GM23338 (cell line): ENCODE data around the gene SH2D4B. TPM values are rescaled to one million over a fixed set of nuclear protein-coding genes. Genes with fewer than 3 reads are reported as not detected.

Source experiments
- ATAC-seq: fragments of 200-7000 bp; cut with Tn5 transposase; 3 replicates; pipeline ENCODE4 v1.9.1; 2020
- DNase-seq: peaks from one replicate; pipeline ENCODE4 v3.0.0-alpha.2; 2015; ENCODE audit warnings: low spot score
- H2AFZ ChIP-seq: fragments of 200-600 bp; sonication (generic); 2 replicates; pipeline ENCODE4 v1.8.0; 2016; ENCODE audit warnings: antibody characterized with exemption, mild to moderate bottlenecking, moderate library complexity
- H3F3A ChIP-seq: fragments of 200-600 bp; sonication (generic); replicated peaks from 2 replicates; pipeline ENCODE4 v1.8.0; 2017; ENCODE audit warnings: antibody characterized with exemption, mixed run types, low read depth
- H3K27ac ChIP-seq: fragments of 200-600 bp; sonication (generic); 2 replicates; pipeline ENCODE4 v1.6.1; 2016; ENCODE audit warnings: low read depth
- H3K27me3 ChIP-seq: fragments of 200-600 bp; sonication (generic); 2 replicates; pipeline ENCODE4 v1.8.0; 2016; ENCODE audit warnings: mild to moderate bottlenecking, mixed run types, moderate library complexity; ENCODE audit not compliant: insufficient read depth
- H3K36me3 ChIP-seq: fragments of 200-600 bp; sonication (generic); 2 replicates; pipeline ENCODE4 v1.8.0; 2016; ENCODE audit warnings: mild to moderate bottlenecking; ENCODE audit not compliant: insufficient read depth
- H3K4me1 ChIP-seq: fragments of 200-600 bp; sonication (generic); 2 replicates; pipeline ENCODE4 v1.8.0; 2016; ENCODE audit warnings: mild to moderate bottlenecking, moderate library complexity; ENCODE audit not compliant: insufficient read depth
- H3K4me2 ChIP-seq: fragments of 200-600 bp; sonication (generic); 2 replicates; pipeline ENCODE4 v1.7.1; 2017; ENCODE audit warnings: mixed run types
- H3K4me3 ChIP-seq: fragments of 200-600 bp; sonication (generic); 2 replicates; pipeline ENCODE4 v1.6.1; 2016; ENCODE audit warnings: mixed run types
- H3K79me2 ChIP-seq: fragments of 200-600 bp; sonication (generic); replicated peaks from 2 replicates; pipeline ENCODE4 v1.8.0; 2017; ENCODE audit warnings: mild to moderate bottlenecking; ENCODE audit not compliant: insufficient read depth
- H3K9me2 ChIP-seq: fragments of 200-600 bp; sonication (generic); 2 replicates; pipeline ENCODE4 v1.8.0; 2017; ENCODE audit not compliant: insufficient read depth
- H4K20me1 ChIP-seq: fragments of 200-600 bp; sonication (generic); replicated peaks from 2 replicates; pipeline ENCODE4 v1.8.0; 2017; ENCODE audit warnings: mild to moderate bottlenecking; ENCODE audit not compliant: insufficient read depth
- H3K27ac Mint-ChIP-seq: 2 replicates; pipeline ENCODE4 v1.8.0; 2020; ENCODE audit warnings: inconsistent platforms, mild to moderate bottlenecking, moderate library complexity, mixed read lengths
- H3K27me3 Mint-ChIP-seq: 3 replicates; pipeline ENCODE4 v1.8.0; 2022; ENCODE audit warnings: low read depth, mild to moderate bottlenecking, moderate library complexity, mixed read lengths, inconsistent platforms; ENCODE audit not compliant: insufficient read depth, poor library complexity
- H3K36me3 Mint-ChIP-seq: 3 replicates; pipeline ENCODE4 v1.8.0; 2021; ENCODE audit warnings: low read depth, mild to moderate bottlenecking, inconsistent platforms, moderate library complexity, mixed read lengths
- H3K4me1 Mint-ChIP-seq: 3 replicates; pipeline ENCODE4 v1.8.0; 2020; ENCODE audit warnings: mild to moderate bottlenecking, inconsistent platforms, mixed read lengths
- H3K4me3 Mint-ChIP-seq: 3 replicates; pipeline ENCODE4 v1.8.0; 2021; ENCODE audit warnings: moderate library complexity, mild to moderate bottlenecking, inconsistent platforms, mixed read lengths
- H3K9me3 Mint-ChIP-seq: 3 replicates; pipeline ENCODE4 v1.8.0; 2020; ENCODE audit warnings: moderate library complexity, mild to moderate bottlenecking, inconsistent platforms, mixed read lengths
- EZH2phosphoT487 ChIP-seq: fragments of 200-600 bp; sonication (generic); IDR thresholded peaks from one replicate; pipeline ENCODE4 v1.8.1; 2018; ENCODE audit warnings: antibody characterized with exemption; ENCODE audit not compliant: unreplicated experiment
- NANOG ChIP-seq: IDR thresholded peaks from 2 replicates; pipeline ENCODE4 v1.6.1; 2016; ENCODE audit warnings: antibody characterized with exemption, borderline replicate concordance
- POLR2AphosphoS5 ChIP-seq: IDR thresholded peaks from 2 replicates; pipeline ENCODE4 v1.6.1; 2016; ENCODE audit warnings: antibody characterized with exemption, low read depth
- STAT1 ChIP-seq: IDR thresholded peaks from one replicate; pipeline ENCODE4 v1.6.1; 2016; ENCODE audit warnings: antibody characterized with exemption; ENCODE audit not compliant: unreplicated experiment
- ZNF114 ChIP-seq: fragments of 250-450 bp; sonication (Bioruptor Pico); IDR thresholded peaks from 2 replicates; pipeline ENCODE4 v1.5.0; 2020; ENCODE audit warnings: mild to moderate bottlenecking, moderate library complexity
- ZNF331 ChIP-seq: fragments of 250-450 bp; sonication (Bioruptor Pico); IDR thresholded peaks from 2 replicates; pipeline ENCODE4 v1.5.0; 2020; ENCODE audit warnings: low read depth, mild to moderate bottlenecking, moderate library complexity
- polyA plus RNA-seq: library from polyadenylated mRNA; unstranded; fragments of >200 nt; fragmentation: Nextera tagmentation; extraction: Ambion mirVana; gene quantifications from 2 replicates; pipeline ENCODE4 v1.2.1, GENCODE V29; 2016
- total RNA-seq: library from RNA; depleted of rRNA; stranded (reverse); fragments of >200 nt; shearing (Covaris generic); gene quantifications from 2 replicates; pipeline ENCODE4 v1.2.3, GENCODE V29; 2014
- TF ChIP-seq, protein P1 (sequence below): IDR thresholded peaks from one replicate; pipeline ENCODE4 v1.6.1; 2018; ENCODE audit warnings: antibody characterized with exemption; ENCODE audit not compliant: unreplicated experiment
- TF ChIP-seq, protein P2 (sequence below): fragments of 250-450 bp; sonication (Bioruptor Pico); IDR thresholded peaks from 2 replicates; pipeline ENCODE4 v1.5.0; 2020; ENCODE audit warnings: mild to moderate bottlenecking, moderate library complexity

The SH2D4B gene
- total and polyA plus RNA-seq, 2 experiments from 2014 or later, result 0.08 TPM; not detected in 1

DNA sequence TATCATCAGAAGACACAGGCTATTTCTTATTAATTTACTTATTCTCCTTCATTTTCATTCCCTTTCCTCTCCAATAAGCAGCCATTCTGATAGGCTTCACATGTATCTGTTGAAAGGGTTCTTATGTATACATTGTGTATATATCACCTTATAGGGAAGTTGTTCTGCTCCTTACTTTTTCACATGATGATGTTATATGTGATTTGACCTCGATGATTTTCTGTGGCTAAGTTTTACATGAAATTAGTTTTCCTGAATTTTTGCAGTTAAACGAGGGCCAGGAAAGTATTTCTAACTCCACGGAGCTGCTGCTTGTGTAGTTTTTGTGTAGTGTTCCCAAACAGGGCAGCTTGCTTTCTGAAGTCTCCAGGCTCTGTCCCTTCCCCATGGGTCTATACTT lies 84.5 kb downstream of the SH2D4B start:
- Histone ChIP-seq H3K4me2 (no peak overlapping the region), H3K36me3 (no peaks in the 10 kb centered on the region), H3K27me3 (no peaks in the 10 kb centered on the region), H3K4me1 (no peaks in the 10 kb centered on the region; the same call in 1 of the 2 replicates), H3K79me2 (no peaks in the 10 kb centered on the region), H3K4me3 (no peak overlapping the region), H3K9me2 (peaks cover 11% of the 10 kb centered on the region; the same call in 1 of the 2 replicates), H2AFZ (no peak overlapping the region), H3K27ac (no peak overlapping the region), H4K20me1 (no peaks in the 10 kb centered on the region), H3F3A (no peaks in the 10 kb centered on the region)
- no peak overlapping the region for H3K4me3 Mint-ChIP-seq
- TF ChIP-seq NANOG (no peak), POLR2AphosphoS5 (no peak)
- no peak overlapping the region for H3K27ac Mint-ChIP-seq
- peaks cover 2% of the 10 kb centered on the region for H3K27me3 Mint-ChIP-seq
- peaks cover 4% of the 10 kb centered on the region; the same call in 1 of the 3 replicates for H3K36me3 Mint-ChIP-seq
- DNase-seq, result no peak
- H3K9me3 Mint-ChIP-seq, result peaks cover 7% of the 10 kb centered on the region; the same call in 2 of the 3 replicates
- ATAC-seq, result no peak
- H3K4me1 Mint-ChIP-seq, result no peaks in the 10 kb centered on the region

DNA sequence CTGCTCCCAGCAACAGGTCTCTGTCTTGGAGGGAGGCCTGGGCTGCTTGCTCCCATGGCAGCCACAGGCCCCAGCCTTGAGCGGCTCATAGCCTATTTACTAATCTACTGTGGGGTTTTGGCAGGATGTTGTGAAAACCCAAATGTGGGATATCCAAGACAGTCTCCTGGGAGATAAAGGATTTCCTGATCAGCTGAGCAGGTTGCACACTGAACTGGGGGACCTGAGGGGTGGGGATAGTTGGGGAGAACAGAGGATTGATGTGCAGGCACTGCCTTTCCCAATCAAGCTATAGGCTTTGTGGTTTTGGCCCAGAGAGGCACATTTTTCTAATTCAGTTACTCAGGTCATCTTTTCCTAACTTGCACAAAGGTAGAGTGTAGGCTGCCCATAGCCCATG lies 92.6 kb downstream of the SH2D4B start:
- H3K4me2 ChIP-seq, result no peak overlapping the region
- H3K79me2 ChIP-seq, result no peaks in the 10 kb centered on the region
- H3K4me1 ChIP-seq, result no peaks in the 10 kb centered on the region
- H2AFZ ChIP-seq, result no peak overlapping the region
- H4K20me1 ChIP-seq, result no peaks in the 10 kb centered on the region
- H3K9me2 ChIP-seq, result 0 out of 2 replicates have a peak, but pooled peaks cover 6% of the 10 kb centered on the region
- H3F3A ChIP-seq, result no peaks in the 10 kb centered on the region
- no peaks in the 10 kb centered on the region for H3K36me3 ChIP-seq
- H3K4me3 ChIP-seq, result no peak overlapping the region
- no peak for DNase-seq
- TF ChIP-seq EZH2phosphoT487 (no peak), STAT1 (no peak)
- TF ChIP-seq, protein P1, sequence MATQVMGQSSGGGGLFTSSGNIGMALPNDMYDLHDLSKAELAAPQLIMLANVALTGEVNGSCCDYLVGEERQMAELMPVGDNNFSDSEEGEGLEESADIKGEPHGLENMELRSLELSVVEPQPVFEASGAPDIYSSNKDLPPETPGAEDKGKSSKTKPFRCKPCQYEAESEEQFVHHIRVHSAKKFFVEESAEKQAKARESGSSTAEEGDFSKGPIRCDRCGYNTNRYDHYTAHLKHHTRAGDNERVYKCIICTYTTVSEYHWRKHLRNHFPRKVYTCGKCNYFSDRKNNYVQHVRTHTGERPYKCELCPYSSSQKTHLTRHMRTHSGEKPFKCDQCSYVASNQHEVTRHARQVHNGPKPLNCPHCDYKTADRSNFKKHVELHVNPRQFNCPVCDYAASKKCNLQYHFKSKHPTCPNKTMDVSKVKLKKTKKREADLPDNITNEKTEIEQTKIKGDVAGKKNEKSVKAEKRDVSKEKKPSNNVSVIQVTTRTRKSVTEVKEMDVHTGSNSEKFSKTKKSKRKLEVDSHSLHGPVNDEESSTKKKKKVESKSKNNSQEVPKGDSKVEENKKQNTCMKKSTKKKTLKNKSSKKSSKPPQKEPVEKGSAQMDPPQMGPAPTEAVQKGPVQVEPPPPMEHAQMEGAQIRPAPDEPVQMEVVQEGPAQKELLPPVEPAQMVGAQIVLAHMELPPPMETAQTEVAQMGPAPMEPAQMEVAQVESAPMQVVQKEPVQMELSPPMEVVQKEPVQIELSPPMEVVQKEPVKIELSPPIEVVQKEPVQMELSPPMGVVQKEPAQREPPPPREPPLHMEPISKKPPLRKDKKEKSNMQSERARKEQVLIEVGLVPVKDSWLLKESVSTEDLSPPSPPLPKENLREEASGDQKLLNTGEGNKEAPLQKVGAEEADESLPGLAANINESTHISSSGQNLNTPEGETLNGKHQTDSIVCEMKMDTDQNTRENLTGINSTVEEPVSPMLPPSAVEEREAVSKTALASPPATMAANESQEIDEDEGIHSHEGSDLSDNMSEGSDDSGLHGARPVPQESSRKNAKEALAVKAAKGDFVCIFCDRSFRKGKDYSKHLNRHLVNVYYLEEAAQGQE, result no peak
- H3K27ac Mint-ChIP-seq, result no peak overlapping the region
- H3K27me3 ChIP-seq, result no peaks in the 10 kb centered on the region
- ATAC-seq, result no peak
- 0 out of 3 replicates have a peak, but pooled peaks cover 5% of the 10 kb centered on the region for H3K4me1 Mint-ChIP-seq
- peaks cover 7% of the 10 kb centered on the region; the same call in 2 of the 3 replicates for H3K9me3 Mint-ChIP-seq
- no peak overlapping the region for H3K27ac ChIP-seq
- H3K36me3 Mint-ChIP-seq, result peaks cover 4% of the 10 kb centered on the region; the same call in 1 of the 3 replicates
- no peak overlapping the region for H3K4me3 Mint-ChIP-seq
- H3K27me3 Mint-ChIP-seq, result peaks cover 11% of the 10 kb centered on the region

DNA sequence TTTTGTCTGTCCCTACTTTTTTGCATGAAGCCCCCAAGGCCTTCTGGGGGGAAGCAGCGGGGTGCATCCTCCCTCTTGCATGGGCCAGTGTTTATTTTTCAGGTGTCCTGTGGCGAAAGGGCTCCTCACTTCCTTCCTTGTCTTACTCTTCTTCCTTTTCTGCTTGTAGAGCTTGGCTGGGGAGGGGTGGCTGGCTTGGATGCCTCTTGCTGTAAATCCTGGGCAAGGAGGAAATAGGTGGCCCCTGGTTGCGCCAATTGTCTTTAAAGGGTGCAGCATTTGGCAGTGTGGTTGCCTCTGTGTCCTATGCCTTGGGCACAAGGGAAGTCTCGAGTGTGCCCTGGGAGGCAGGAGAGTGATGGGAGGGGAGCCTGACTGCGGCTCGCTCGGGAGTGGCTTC lies 95.0 kb downstream of the SH2D4B start:
- Mint-ChIP-seq H3K4me3 (no peak overlapping the region), H3K4me1 (0 out of 3 replicates have a peak, but pooled peaks cover 5% of the 10 kb centered on the region), H3K27me3 (peaks cover 9% of the 10 kb centered on the region), H3K36me3 (no peaks in the 10 kb centered on the region; the same call in 2 of the 3 replicates), H3K27ac (no peak overlapping the region), H3K9me3 (peaks cover 12% of the 10 kb centered on the region; the same call in 2 of the 3 replicates)
- ATAC-seq (no peak), DNase-seq (no peak)
- no peaks in the 10 kb centered on the region for H3F3A ChIP-seq
- H3K27me3 ChIP-seq, result no peaks in the 10 kb centered on the region
- H3K4me2 ChIP-seq, result no peak overlapping the region
- no peaks in the 10 kb centered on the region for H4K20me1 ChIP-seq
- 0 out of 2 replicates have a peak, but pooled peaks cover 6% of the 10 kb centered on the region for H3K9me2 ChIP-seq
- H3K79me2 ChIP-seq, result no peaks in the 10 kb centered on the region
- no peak overlapping the region for H3K27ac ChIP-seq
- no peaks in the 10 kb centered on the region for H3K36me3 ChIP-seq
- H3K4me3 ChIP-seq, result no peak overlapping the region
- H3K4me1 ChIP-seq, result no peaks in the 10 kb centered on the region
- H2AFZ ChIP-seq, result no peak overlapping the region
- TF ChIP-seq, protein P2, sequence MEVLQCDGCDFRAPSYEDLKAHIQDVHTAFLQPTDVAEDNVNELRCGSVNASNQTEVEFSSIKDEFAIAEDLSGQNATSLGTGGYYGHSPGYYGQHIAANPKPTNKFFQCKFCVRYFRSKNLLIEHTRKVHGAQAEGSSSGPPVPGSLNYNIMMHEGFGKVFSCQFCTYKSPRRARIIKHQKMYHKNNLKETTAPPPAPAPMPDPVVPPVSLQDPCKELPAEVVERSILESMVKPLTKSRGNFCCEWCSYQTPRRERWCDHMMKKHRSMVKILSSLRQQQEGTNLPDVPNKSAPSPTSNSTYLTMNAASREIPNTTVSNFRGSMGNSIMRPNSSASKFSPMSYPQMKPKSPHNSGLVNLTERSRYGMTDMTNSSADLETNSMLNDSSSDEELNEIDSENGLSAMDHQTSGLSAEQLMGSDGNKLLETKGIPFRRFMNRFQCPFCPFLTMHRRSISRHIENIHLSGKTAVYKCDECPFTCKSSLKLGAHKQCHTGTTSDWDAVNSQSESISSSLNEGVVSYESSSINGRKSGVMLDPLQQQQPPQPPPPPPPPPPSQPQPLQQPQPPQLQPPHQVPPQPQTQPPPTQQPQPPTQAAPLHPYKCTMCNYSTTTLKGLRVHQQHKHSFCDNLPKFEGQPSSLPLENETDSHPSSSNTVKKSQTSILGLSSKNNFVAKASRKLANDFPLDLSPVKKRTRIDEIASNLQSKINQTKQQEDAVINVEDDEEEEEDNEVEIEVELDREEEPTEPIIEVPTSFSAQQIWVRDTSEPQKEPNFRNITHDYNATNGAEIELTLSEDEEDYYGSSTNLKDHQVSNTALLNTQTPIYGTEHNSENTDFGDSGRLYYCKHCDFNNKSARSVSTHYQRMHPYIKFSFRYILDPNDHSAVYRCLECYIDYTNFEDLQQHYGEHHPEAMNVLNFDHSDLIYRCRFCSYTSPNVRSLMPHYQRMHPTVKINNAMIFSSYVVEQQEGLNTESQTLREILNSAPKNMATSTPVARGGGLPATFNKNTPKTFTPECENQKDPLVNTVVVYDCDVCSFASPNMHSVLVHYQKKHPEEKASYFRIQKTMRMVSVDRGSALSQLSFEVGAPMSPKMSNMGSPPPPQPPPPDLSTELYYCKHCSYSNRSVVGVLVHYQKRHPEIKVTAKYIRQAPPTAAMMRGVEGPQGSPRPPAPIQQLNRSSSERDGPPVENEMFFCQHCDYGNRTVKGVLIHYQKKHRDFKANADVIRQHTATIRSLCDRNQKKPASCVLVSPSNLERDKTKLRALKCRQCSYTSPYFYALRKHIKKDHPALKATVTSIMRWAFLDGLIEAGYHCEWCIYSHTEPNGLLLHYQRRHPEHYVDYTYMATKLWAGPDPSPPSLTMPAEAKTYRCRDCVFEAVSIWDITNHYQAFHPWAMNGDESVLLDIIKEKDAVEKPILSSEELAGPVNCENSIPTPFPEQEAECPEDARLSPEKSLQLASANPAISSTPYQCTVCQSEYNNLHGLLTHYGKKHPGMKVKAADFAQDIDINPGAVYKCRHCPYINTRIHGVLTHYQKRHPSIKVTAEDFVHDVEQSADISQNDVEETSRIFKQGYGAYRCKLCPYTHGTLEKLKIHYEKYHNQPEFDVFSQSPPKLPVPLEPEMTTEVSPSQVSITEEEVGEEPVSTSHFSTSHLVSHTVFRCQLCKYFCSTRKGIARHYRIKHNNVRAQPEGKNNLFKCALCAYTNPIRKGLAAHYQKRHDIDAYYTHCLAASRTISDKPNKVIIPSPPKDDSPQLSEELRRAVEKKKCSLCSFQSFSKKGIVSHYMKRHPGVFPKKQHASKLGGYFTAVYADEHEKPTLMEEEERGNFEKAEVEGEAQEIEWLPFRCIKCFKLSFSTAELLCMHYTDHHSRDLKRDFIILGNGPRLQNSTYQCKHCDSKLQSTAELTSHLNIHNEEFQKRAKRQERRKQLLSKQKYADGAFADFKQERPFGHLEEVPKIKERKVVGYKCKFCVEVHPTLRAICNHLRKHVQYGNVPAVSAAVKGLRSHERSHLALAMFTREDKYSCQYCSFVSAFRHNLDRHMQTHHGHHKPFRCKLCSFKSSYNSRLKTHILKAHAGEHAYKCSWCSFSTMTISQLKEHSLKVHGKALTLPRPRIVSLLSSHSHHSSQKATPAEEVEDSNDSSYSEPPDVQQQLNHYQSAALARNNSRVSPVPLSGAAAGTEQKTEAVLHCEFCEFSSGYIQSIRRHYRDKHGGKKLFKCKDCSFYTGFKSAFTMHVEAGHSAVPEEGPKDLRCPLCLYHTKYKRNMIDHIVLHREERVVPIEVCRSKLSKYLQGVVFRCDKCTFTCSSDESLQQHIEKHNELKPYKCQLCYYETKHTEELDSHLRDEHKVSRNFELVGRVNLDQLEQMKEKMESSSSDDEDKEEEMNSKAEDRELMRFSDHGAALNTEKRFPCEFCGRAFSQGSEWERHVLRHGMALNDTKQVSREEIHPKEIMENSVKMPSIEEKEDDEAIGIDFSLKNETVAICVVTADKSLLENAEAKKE (CRISPR knock-in tag), result no peak
- TF ChIP-seq ZNF331 (CRISPR knock-in tag), result no peak
- no peak for TF ChIP-seq ZNF114 (CRISPR knock-in tag)
